WTC11 (cell line): Measurements from ENCODE around the gene PLEK. TPM values are rescaled to one million over a fixed set of nuclear protein-coding genes. Genes with fewer than 3 reads are reported as not detected.

Source experiments
- ATAC-seq: fragments of 200-7000 bp; cut with Tn5 transposase; 2 replicates; pipeline ENCODE4 v1.10.0; 2021; ENCODE audit warnings: mild to moderate bottlenecking, moderate library complexity
- CTCF ChIA-PET: fragments of 300-600 bp; sonication (Branson Sonifier 250); formaldehyde crosslinking; loops from one replicate; lab custom pipeline; 2021; ENCODE audit warnings: antibody characterized with exemption; lab: Charles Lee
- POLR2A ChIA-PET: fragments of 350-600 bp; sonication (Branson Sonifier 250); formaldehyde crosslinking; loops from one replicate; lab custom pipeline; 2021; ENCODE audit warnings: antibody characterized with exemption; lab: Charles Lee
- DNase-seq: peaks from one replicate; pipeline ENCODE4 v3.0.0; 2021; ENCODE audit warnings: low spot score
- H3K27ac Mint-ChIP-seq: 2 replicates; pipeline ENCODE4 v1.8.0; 2021; ENCODE audit warnings: mixed read lengths
- H3K27me3 Mint-ChIP-seq: 2 replicates; pipeline ENCODE4 v1.8.0; 2021; ENCODE audit warnings: low read depth, mild to moderate bottlenecking, moderate library complexity, mixed read lengths
- H3K36me3 Mint-ChIP-seq: 2 replicates; pipeline ENCODE4 v1.8.0; 2021; ENCODE audit warnings: mixed read lengths
- H3K4me1 Mint-ChIP-seq: 2 replicates; pipeline ENCODE4 v1.8.0; 2022; ENCODE audit warnings: mixed read lengths
- H3K4me3 Mint-ChIP-seq: 2 replicates; pipeline ENCODE4 v1.8.0; 2021; ENCODE audit warnings: mild to moderate bottlenecking, moderate library complexity, mixed read lengths
- H3K9me3 Mint-ChIP-seq: 2 replicates; pipeline ENCODE4 v1.8.0; 2021; ENCODE audit warnings: mixed read lengths
- AR ChIP-seq: fragments of 250-450 bp; sonication (Bioruptor Pico); IDR thresholded peaks from 2 replicates; pipeline ENCODE4 v1.9.0; 2021; ENCODE audit warnings: mild to moderate bottlenecking
- ATF1 ChIP-seq: sonication (generic); formaldehyde crosslinking; IDR thresholded peaks from 2 replicates; pipeline ENCODE4 v1.8.1; 2023; ENCODE audit warnings: mild to moderate bottlenecking, moderate library complexity, missing genetic modification reagents
- E2F1 ChIP-seq: sonication (generic); formaldehyde crosslinking; IDR thresholded peaks from 2 replicates; pipeline ENCODE4 v1.8.0; 2022; ENCODE audit warnings: mild to moderate bottlenecking, missing genetic modification reagents
- ERG ChIP-seq: fragments of 250-450 bp; sonication (Bioruptor Pico); IDR thresholded peaks from 2 replicates; pipeline ENCODE4 v1.8.0; 2021; ENCODE audit warnings: mild to moderate bottlenecking
- KAT7 ChIP-seq: sonication (generic); formaldehyde crosslinking; IDR thresholded peaks from 2 replicates; pipeline ENCODE4 v1.8.1; 2023; ENCODE audit warnings: missing genetic modification reagents, mild to moderate bottlenecking, borderline replicate concordance
- MYBL2 ChIP-seq: sonication (generic); formaldehyde crosslinking; IDR thresholded peaks from 2 replicates; pipeline ENCODE4 v1.8.1; 2023; ENCODE audit warnings: mild to moderate bottlenecking, moderate library complexity, missing genetic modification reagents
- NR2C2 ChIP-seq: sonication (generic); formaldehyde crosslinking; IDR thresholded peaks from 2 replicates; pipeline ENCODE4 v1.8.0; 2022; ENCODE audit warnings: mild to moderate bottlenecking, missing genetic modification reagents
- PREB ChIP-seq: sonication (generic); formaldehyde crosslinking; IDR thresholded peaks from 2 replicates; pipeline ENCODE4 v1.8.1; 2022; ENCODE audit warnings: mild to moderate bottlenecking, missing genetic modification reagents, moderate library complexity, borderline replicate concordance
- RELA ChIP-seq: sonication (generic); formaldehyde crosslinking; IDR thresholded peaks from 2 replicates; pipeline ENCODE4 v1.8.1; 2022; ENCODE audit warnings: missing genetic modification reagents, mild to moderate bottlenecking, borderline replicate concordance
- ZNF121 ChIP-seq: sonication (generic); formaldehyde crosslinking; IDR thresholded peaks from 2 replicates; pipeline ENCODE4 v1.8.0; 2023; ENCODE audit warnings: missing genetic modification reagents
- ZNF532 ChIP-seq: fragments of 250-450 bp; sonication (Bioruptor Pico); IDR thresholded peaks from 2 replicates; pipeline ENCODE4 v1.9.0; 2021; ENCODE audit warnings: mild to moderate bottlenecking, borderline replicate concordance
- total RNA-seq: library from RNA; stranded (reverse); gene quantifications from 3 replicates; pipeline ENCODE4 v1.2.3, GENCODE V29; 2021
- TF ChIP-seq, protein P1 (sequence below): sonication (generic); formaldehyde crosslinking; IDR thresholded peaks from 2 replicates; pipeline ENCODE4 v1.8.1; 2023; ENCODE audit warnings: mild to moderate bottlenecking, missing genetic modification reagents
- TF ChIP-seq, protein P2 (sequence below): sonication (generic); formaldehyde crosslinking; IDR thresholded peaks from 2 replicates; pipeline ENCODE4 v1.8.1; 2023; ENCODE audit warnings: mild to moderate bottlenecking, moderate library complexity, missing genetic modification reagents

PLEK gene
- total RNA-seq, 1 experiment from 2014 or later = 0.26 TPM

DNA sequence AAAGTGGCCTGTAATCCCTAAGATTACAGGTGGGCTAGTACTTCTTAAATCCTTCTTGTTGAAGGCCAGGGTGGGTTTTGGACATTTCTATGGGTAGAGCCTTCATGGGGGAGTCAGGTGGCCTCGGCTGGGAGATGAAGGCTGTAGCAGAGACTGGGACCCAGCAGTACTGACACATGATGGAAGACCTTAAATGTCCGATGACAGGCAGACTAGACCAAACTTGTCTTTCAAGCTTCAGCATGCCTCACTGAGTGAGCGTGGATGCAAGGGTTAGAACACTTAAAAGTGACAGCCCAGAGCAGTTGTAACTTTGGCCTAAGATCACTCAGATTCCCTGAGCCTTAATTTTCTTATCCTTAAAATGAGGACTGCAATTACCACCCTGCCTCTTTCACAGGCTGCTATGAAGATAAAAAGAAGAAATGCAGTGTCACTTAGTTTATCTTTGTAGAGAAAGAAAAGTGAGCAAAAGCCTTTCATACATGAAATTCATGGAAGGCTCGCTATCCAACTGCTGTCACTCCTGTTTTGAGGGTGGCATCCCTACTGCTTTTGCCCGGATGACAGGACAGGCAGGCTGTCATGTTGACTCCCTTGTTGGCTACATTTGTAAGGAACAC is 19.5 kb downstream of the PLEK start (continued):
- TF ChIP-seq ZNF532 (no peak), KAT7 (CRISPR knock-in tag) (no peak)
- TF ChIP-seq, protein P1, sequence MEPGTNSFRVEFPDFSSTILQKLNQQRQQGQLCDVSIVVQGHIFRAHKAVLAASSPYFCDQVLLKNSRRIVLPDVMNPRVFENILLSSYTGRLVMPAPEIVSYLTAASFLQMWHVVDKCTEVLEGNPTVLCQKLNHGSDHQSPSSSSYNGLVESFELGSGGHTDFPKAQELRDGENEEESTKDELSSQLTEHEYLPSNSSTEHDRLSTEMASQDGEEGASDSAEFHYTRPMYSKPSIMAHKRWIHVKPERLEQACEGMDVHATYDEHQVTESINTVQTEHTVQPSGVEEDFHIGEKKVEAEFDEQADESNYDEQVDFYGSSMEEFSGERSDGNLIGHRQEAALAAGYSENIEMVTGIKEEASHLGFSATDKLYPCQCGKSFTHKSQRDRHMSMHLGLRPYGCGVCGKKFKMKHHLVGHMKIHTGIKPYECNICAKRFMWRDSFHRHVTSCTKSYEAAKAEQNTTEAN (CRISPR knock-in tag) = no peak

DNA sequence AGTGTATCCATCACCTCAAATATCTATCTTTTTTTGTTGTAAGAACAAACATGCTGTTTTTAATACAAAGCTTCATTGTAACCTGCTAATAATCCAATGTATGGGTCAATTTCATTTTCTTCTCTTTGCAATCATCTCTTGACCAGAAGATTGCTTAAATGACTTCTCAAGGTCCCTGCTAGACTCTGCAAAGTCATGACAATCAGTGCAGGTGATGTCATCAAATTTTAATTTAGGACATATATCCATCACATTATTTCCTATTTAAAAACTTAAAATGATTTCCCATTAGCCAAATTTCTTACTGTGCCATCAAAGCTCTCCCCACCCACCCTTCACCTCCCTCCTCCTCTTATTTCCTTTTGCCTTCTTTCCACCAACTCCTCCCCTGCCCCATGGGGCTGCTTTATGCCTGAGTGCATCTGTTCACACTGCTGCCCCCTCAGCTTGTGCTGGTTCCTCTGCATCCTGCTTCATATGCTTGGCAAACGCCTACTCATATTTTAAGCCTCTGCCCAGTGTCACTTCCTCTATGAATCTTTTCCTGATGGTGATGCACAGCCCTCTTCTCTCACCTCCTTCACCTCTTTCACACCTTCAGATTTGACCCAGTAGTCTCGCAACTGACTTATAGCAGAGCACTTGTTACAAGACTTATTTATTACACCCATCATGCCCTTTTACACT is 20.3 kb downstream of the PLEK start:
- ATAC-seq (peak; percentile 65; the same call in 1 of the 2 replicates), DNase-seq (no peak)
- H3K27me3 Mint-ChIP-seq = peaks cover 12% of the 10 kb centered on the region
- POLR2A ChIA-PET = no interaction called here
- CTCF ChIA-PET = interaction anchor here (0.6 kb wide), 1 partner anchor 31 kb away, joined by 3 read pairs; no protein-coding TSS in a partner anchor
- no peak overlapping the region for H3K27ac Mint-ChIP-seq
- H3K4me1 Mint-ChIP-seq = peaks cover 3% of the 10 kb centered on the region; the same call in 1 of the 2 replicates
- H3K9me3 Mint-ChIP-seq = no peaks in the 10 kb centered on the region
- no peaks in the 10 kb centered on the region for H3K36me3 Mint-ChIP-seq
- H3K4me3 Mint-ChIP-seq = no peak overlapping the region
- no peak for TF ChIP-seq MYBL2 (CRISPR knock-in tag)
- TF ChIP-seq E2F1 (CRISPR knock-in tag) = no peak
- TF ChIP-seq RELA (CRISPR knock-in tag) = no peak
- no peak for TF ChIP-seq ATF1 (CRISPR knock-in tag)
- TF ChIP-seq, protein P2, sequence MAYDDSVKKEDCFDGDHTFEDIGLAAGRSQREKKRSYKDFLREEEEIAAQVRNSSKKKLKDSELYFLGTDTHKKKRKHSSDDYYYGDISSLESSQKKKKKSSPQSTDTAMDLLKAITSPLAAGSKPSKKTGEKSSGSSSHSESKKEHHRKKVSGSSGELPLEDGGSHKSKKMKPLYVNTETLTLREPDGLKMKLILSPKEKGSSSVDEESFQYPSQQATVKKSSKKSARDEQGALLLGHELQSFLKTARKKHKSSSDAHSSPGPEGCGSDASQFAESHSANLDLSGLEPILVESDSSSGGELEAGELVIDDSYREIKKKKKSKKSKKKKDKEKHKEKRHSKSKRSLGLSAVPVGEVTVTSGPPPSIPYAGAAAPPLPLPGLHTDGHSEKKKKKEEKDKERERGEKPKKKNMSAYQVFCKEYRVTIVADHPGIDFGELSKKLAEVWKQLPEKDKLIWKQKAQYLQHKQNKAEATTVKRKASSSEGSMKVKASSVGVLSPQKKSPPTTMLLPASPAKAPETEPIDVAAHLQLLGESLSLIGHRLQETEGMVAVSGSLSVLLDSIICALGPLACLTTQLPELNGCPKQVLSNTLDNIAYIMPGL (CRISPR knock-in tag) = no peak
- TF ChIP-seq AR (CRISPR knock-in tag) = no peak
- no peak for TF ChIP-seq ZNF121 (CRISPR knock-in tag)
- no peak for TF ChIP-seq ERG
- no peak for TF ChIP-seq PREB (CRISPR knock-in tag)
- no peak for TF ChIP-seq NR2C2 (CRISPR knock-in tag)
- TF ChIP-seq, protein P1 (CRISPR knock-in tag) = no peak
